Trophoblast cell (in vitro differentiated cells and primary cell): ENCODE measurements around the gene PTPRZ1.
A peak's percentile ranks its signal among the peaks of the same experiment; 100 is the strongest.

ENCODE experiments used
- DNase-seq, 2 donors: peaks; one replicate each; pipeline ENCODE4 v3.0.0-alpha.2; 2016
- H2AFZ ChIP-seq: 2 replicates; pipeline ENCODE4 v1.6.1; 2013; ENCODE audit warnings: low read length, moderate library complexity, mild to moderate bottlenecking; ENCODE audit not compliant: insufficient read depth, poor library complexity
- H2AK5ac ChIP-seq: 2 replicates; pipeline ENCODE4 v1.6.1; 2013; ENCODE audit warnings: mild to moderate bottlenecking, low read length
- H2BK120ac ChIP-seq: 2 replicates; pipeline ENCODE4 v1.6.1; 2013; ENCODE audit warnings: low read length, mild to moderate bottlenecking, moderate library complexity; ENCODE audit not compliant: insufficient read depth, poor library complexity
- H2BK12ac ChIP-seq: 2 replicates; pipeline ENCODE4 v1.6.1; 2013; ENCODE audit warnings: mild to moderate bottlenecking, low read length, moderate library complexity
- H2BK5ac ChIP-seq: 2 replicates; pipeline ENCODE4 v1.6.1; 2013; ENCODE audit warnings: low read length, low read depth, moderate library complexity, mild to moderate bottlenecking; ENCODE audit not compliant: poor library complexity
- H3K14ac ChIP-seq: 2 replicates; pipeline ENCODE4 v1.6.1; 2013; ENCODE audit warnings: mild to moderate bottlenecking, low read length
- H3K18ac ChIP-seq: 2 replicates; pipeline ENCODE4 v1.6.1; 2013; ENCODE audit warnings: mild to moderate bottlenecking, low read length
- H3K23ac ChIP-seq: 2 replicates; pipeline ENCODE4 v1.6.1; 2013; ENCODE audit warnings: low read length
- H3K27ac ChIP-seq: 2 replicates; pipeline ENCODE4 v1.5.1; 2013; ENCODE audit warnings: low read depth, mild to moderate bottlenecking, inconsistent platforms, low read length, moderate library complexity
- H3K27me3 ChIP-seq: 2 replicates; pipeline ENCODE4 v1.6.1; 2013; ENCODE audit warnings: inconsistent platforms, mild to moderate bottlenecking, low read length, moderate library complexity; ENCODE audit not compliant: insufficient read depth
- H3K36me3 ChIP-seq, 2 experiments: 1 replicate in 1 of 2; 2 replicates in 1 of 2; pipeline ENCODE4 v1.6.1; 2013; ENCODE audit warnings: low read length in 2 of 2, mild to moderate bottlenecking in 2 of 2, moderate library complexity in 1 of 2; ENCODE audit not compliant: insufficient read depth in 2 of 2, control insufficient read depth in 1 of 2
- H3K4ac ChIP-seq: 2 replicates; pipeline ENCODE4 v1.6.1; 2013; ENCODE audit warnings: low read depth, mild to moderate bottlenecking, low read length, moderate library complexity
- H3K4me1 ChIP-seq, 2 experiments: 1 replicate in 1 of 2; 2 replicates in 1 of 2; pipeline ENCODE4 v1.6.1; 2013; ENCODE audit warnings: low read length in 2 of 2, mild to moderate bottlenecking in 2 of 2, moderate library complexity in 1 of 2; ENCODE audit not compliant: insufficient read depth in 2 of 2, control insufficient read depth in 1 of 2
- H3K4me2 ChIP-seq: 2 replicates; pipeline ENCODE4 v1.6.1; 2013; ENCODE audit warnings: inconsistent platforms, mild to moderate bottlenecking, low read length, moderate library complexity
- H3K4me3 ChIP-seq: 2 replicates; pipeline ENCODE4 v1.5.1; 2013; ENCODE audit warnings: mild to moderate bottlenecking, low read depth, low read length, inconsistent platforms
- H3K79me1 ChIP-seq: one replicate; pipeline ENCODE4 v1.6.1; 2013; ENCODE audit warnings: low read length
- H3K79me2 ChIP-seq: 2 replicates; pipeline ENCODE4 v1.6.1; 2013; ENCODE audit warnings: low read length, mild to moderate bottlenecking; ENCODE audit not compliant: control insufficient read depth, insufficient read depth, poor library complexity
- H3K9ac ChIP-seq: 2 replicates; pipeline ENCODE4 v1.6.1; 2013; ENCODE audit warnings: mild to moderate bottlenecking, low read length
- H3K9me3 ChIP-seq: 2 replicates; pipeline ENCODE4 v1.6.1; 2013; ENCODE audit warnings: low read depth, mild to moderate bottlenecking, control low read depth, inconsistent platforms, low read length; ENCODE audit not compliant: insufficient read depth
- H4K12ac ChIP-seq: 2 replicates; pipeline ENCODE4 v1.6.1; 2013; ENCODE audit warnings: low read depth, mild to moderate bottlenecking, low read length, moderate library complexity
- H4K8ac ChIP-seq: 2 replicates; pipeline ENCODE4 v1.6.1; 2013; ENCODE audit warnings: low read depth, mild to moderate bottlenecking, low read length, moderate library complexity
- H4K91ac ChIP-seq: one replicate; pipeline ENCODE4 v1.6.1; 2013; ENCODE audit warnings: low read depth, mild to moderate bottlenecking, low read length, moderate library complexity
- WGBS: extraction: QIAGEN DNeasy Blood & Tissue Kit; methylation state at CpG from one replicate; pipeline ENCODE4 v1.1.7; 2013; ENCODE audit warnings: missing lambda C conversion rate; ENCODE audit not compliant: insufficient read length, insufficient coverage; ENCODE audit errors: extremely low coverage; 5-methylcytosine and 5-hydroxymethylcytosine counted together

The PTPRZ1 gene

DNA sequence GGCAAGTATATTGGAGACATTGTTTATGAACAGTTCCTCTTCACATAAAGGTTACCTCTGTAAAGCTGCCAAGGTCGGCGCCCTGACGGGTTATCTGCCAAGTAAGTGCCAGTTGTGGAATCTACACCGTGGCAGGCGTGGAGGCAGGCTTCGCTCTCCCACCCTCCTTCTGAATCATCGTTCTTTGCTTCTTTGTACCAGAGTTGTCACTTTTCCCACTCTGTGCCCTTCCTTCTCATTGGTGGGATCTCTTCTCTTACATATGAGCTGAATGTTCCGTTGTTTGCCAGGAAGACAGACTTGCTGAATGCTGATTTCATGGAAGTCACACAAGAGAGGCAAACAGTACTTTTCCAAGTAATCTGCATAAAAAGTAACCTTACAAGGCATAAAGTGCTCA, 40.6 kb upstream of the PTPRZ1 start:
- no peaks in the 10 kb centered on the region for H3K79me1 ChIP-seq
- no peak overlapping the region for H2AK5ac ChIP-seq
- no peak overlapping the region for H3K4me3 ChIP-seq
- H3K23ac ChIP-seq, result no peak overlapping the region
- DNase-seq, result no peak
- no peak overlapping the region for H4K12ac ChIP-seq
- no peaks in the 10 kb centered on the region for H3K36me3 ChIP-seq
- no peak overlapping the region for H3K27ac ChIP-seq
- no peak overlapping the region for H2BK5ac ChIP-seq
- no peak overlapping the region for H2BK12ac ChIP-seq
- no peak overlapping the region for H3K14ac ChIP-seq
- H4K91ac ChIP-seq, result no peak overlapping the region
- no peaks in the 10 kb centered on the region for H3K27me3 ChIP-seq
- no peak overlapping the region for H3K18ac ChIP-seq
- no peaks in the 10 kb centered on the region for H3K9me3 ChIP-seq
- no peak overlapping the region for H3K4ac ChIP-seq
- H3K4me1 ChIP-seq, result no peaks in the 10 kb centered on the region
- no peak overlapping the region for H2AFZ ChIP-seq
- H3K9ac ChIP-seq, result no peak overlapping the region
- no peaks in the 10 kb centered on the region for H3K79me2 ChIP-seq
- H2BK120ac ChIP-seq, result no peak overlapping the region
- no peak overlapping the region for H3K4me2 ChIP-seq
- WGBS, result no CpG with 5 or more reads among the region's 8 CpGs
- no peak overlapping the region for H4K8ac ChIP-seq

DNA sequence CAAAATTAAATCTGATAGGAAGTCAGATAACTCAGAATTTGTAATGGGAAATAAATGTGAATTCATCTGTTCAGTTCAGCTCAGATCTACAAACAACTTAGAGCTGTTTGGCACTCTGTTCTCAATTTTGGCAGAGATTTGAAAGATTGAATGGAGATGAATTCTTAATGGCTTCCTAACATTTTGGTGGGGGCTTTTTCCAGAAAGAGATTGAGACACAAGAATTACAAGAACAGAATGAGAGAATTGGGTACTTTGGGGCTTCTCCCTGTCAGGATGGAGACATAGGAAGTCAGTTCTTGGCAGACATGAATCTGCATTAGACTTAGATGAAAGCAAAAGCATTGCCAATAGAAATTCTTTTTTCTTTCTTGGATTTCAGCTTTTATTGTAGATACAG, 39.0 kb upstream of the PTPRZ1 start:
- Histone ChIP-seq H2BK12ac (no peak overlapping the region), H3K79me1 (no peaks in the 10 kb centered on the region), H3K4me2 (no peak overlapping the region), H4K12ac (no peak overlapping the region), H2BK5ac (no peak overlapping the region), H3K9ac (no peak overlapping the region), H4K91ac (no peak overlapping the region), H3K4me1 (no peaks in the 10 kb centered on the region), H3K23ac (no peak overlapping the region), H3K27me3 (no peaks in the 10 kb centered on the region), H3K4ac (no peak overlapping the region), H2BK120ac (no peak overlapping the region), H2AK5ac (no peak overlapping the region), H2AFZ (no peak overlapping the region), H4K8ac (no peak overlapping the region), H3K4me3 (no peak overlapping the region), H3K79me2 (no peaks in the 10 kb centered on the region), H3K18ac (no peak overlapping the region), H3K36me3 (no peaks in the 10 kb centered on the region), H3K9me3 (no peaks in the 10 kb centered on the region), H3K27ac (no peak overlapping the region), H3K14ac (no peak overlapping the region)
- DNase-seq, result no peak

DNA sequence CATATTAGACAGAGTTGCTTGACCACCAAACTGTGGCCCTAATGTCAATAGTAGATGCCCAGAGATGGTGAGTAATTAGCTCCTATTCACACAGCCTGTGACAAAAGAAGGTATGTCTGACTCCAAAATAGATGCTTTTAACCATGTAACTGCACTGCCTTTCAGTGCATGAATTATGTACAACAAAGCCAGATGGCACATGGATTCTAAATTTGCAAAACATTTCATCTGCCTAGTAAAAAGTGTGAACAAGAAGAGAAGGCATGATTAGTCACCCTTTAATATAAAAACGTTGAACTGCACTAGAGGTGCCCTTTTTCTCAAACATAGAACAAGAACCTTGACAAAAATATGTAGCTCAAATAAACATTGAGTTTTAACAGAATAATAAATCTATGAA, 35.5 kb upstream of the PTPRZ1 start:
- H3K79me1 ChIP-seq, result no peaks in the 10 kb centered on the region
- no peak overlapping the region for H2BK5ac ChIP-seq
- no peak overlapping the region for H3K4me3 ChIP-seq
- DNase-seq, result no peak
- no peak overlapping the region for H3K4me2 ChIP-seq
- no peak overlapping the region for H3K4ac ChIP-seq
- H3K27me3 ChIP-seq, result no peaks in the 10 kb centered on the region
- H2BK12ac ChIP-seq, result no peak overlapping the region
- H3K23ac ChIP-seq, result no peak overlapping the region
- no CpG with 5 or more reads among the region's 1 CpG for WGBS
- H2BK120ac ChIP-seq, result no peak overlapping the region
- H3K9me3 ChIP-seq, result no peaks in the 10 kb centered on the region
- H2AFZ ChIP-seq, result no peak overlapping the region
- H3K36me3 ChIP-seq, result no peaks in the 10 kb centered on the region
- no peak overlapping the region for H3K9ac ChIP-seq
- no peaks in the 10 kb centered on the region for H3K79me2 ChIP-seq
- no peak overlapping the region for H4K8ac ChIP-seq
- no peak overlapping the region for H4K12ac ChIP-seq
- H3K14ac ChIP-seq, result no peak overlapping the region
- H2AK5ac ChIP-seq, result no peak overlapping the region
- no peak overlapping the region for H3K27ac ChIP-seq
- no peak overlapping the region for H4K91ac ChIP-seq
- H3K4me1 ChIP-seq, result no peaks in the 10 kb centered on the region
- no peak overlapping the region for H3K18ac ChIP-seq

DNA sequence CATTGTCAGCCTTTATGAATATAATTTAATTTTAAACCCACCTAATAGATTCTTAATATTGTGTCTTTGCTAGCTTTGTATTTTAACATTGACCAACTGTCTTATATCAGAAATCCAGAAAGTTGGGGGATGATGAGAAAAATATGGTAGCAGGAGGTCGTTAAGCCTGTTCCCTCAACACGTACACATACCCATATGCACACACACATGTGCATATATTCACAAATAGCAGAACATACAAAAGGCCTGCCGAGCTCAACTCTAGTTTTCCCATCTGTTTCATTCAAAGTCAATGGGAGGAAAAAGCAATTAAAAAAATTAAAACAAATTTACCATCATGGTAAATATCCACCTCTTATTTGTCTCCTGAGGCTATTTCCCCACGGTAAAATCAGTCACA, 25.9 kb upstream of the PTPRZ1 start:
- H3K79me2 ChIP-seq, result no peaks in the 10 kb centered on the region
- no peaks in the 10 kb centered on the region for H3K36me3 ChIP-seq
- H3K4me3 ChIP-seq, result no peak overlapping the region
- no peak overlapping the region for H4K8ac ChIP-seq
- no peak overlapping the region for H2AK5ac ChIP-seq
- no peak overlapping the region for H3K23ac ChIP-seq
- H3K4me2 ChIP-seq, result no peak overlapping the region
- H4K12ac ChIP-seq, result no peak overlapping the region
- H3K18ac ChIP-seq, result no peak overlapping the region
- H3K9me3 ChIP-seq, result no peaks in the 10 kb centered on the region
- H3K4ac ChIP-seq, result no peak overlapping the region
- no peak for DNase-seq
- no peak overlapping the region for H3K27ac ChIP-seq
- no peak overlapping the region for H2BK12ac ChIP-seq
- H3K79me1 ChIP-seq, result no peaks in the 10 kb centered on the region
- H3K27me3 ChIP-seq, result no peaks in the 10 kb centered on the region
- H4K91ac ChIP-seq, result no peak overlapping the region
- no CpG with 5 or more reads among the region's 4 CpGs for WGBS
- no peak overlapping the region for H2AFZ ChIP-seq
- H3K14ac ChIP-seq, result no peak overlapping the region
- no peak overlapping the region for H3K9ac ChIP-seq
- no peaks in the 10 kb centered on the region for H3K4me1 ChIP-seq
- no peak overlapping the region for H2BK120ac ChIP-seq
- H2BK5ac ChIP-seq, result no peak overlapping the region

DNA sequence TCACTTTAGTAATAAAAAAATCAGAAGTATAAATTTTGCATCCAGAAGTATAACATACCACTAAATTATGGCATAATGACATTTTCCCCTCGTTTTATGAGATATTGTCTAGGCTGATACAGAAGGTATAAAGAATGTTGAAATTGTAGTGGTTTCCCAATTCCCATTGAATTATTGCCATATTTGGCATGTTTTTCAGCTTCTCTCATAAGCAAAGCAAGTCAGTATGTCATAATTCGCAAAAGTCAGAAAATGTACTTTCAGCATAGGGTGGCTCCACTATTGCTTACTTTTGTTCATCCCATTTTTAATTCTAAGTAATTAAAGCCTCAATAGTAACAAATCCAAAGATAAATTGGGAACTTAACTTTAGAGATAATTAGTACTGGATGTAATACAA, 19.7 kb upstream of the PTPRZ1 start:
- Histone ChIP-seq H3K4me2 (no peak overlapping the region), H4K12ac (no peak overlapping the region), H4K91ac (no peak overlapping the region), H3K4me1 (no peaks in the 10 kb centered on the region), H3K4ac (no peak overlapping the region), H3K9ac (no peak overlapping the region), H3K79me2 (no peaks in the 10 kb centered on the region), H2AFZ (no peak overlapping the region), H2AK5ac (no peak overlapping the region), H3K27me3 (no peaks in the 10 kb centered on the region), H3K14ac (no peak overlapping the region), H3K9me3 (no peaks in the 10 kb centered on the region), H3K79me1 (no peaks in the 10 kb centered on the region), H2BK120ac (no peak overlapping the region), H3K23ac (no peak overlapping the region), H3K36me3 (no peaks in the 10 kb centered on the region), H2BK12ac (no peak overlapping the region), H3K27ac (no peak overlapping the region), H3K4me3 (no peak overlapping the region), H3K18ac (no peak overlapping the region), H2BK5ac (no peak overlapping the region), H4K8ac (no peak overlapping the region)
- peak; percentile 1 to 77 for DNase-seq
- WGBS, result no CpG with 5 or more reads among the region's 2 CpGs
